Upper lobe of left lung (tissue), 6 donors: Measurements from ENCODE around the gene DOHH. TPM values are rescaled to one million over a fixed set of nuclear protein-coding genes. Genes with fewer than 3 reads are reported as not detected.

Experiments
- ATAC-seq, 2 donors: fragments of 200-7000 bp; cut with Tn5 transposase; one replicate each; pipeline ENCODE4 v1.9.1; 2022; ENCODE audit warnings: mild to moderate bottlenecking in 2 of 2, moderate library complexity in 2 of 2; ENCODE audit not compliant: low FRiP score in 2 of 2
- DNase-seq, 2 donors: peaks; one replicate each; pipeline ENCODE4 v3.0.0-alpha.2; 2019 to 2020
- H3K27ac ChIP-seq, 4 donors: fragments of 200-600 bp; sonication (generic); one replicate each; pipeline ENCODE4 v1.5.1; 2016 to 2019
- H3K27me3 ChIP-seq, 4 donors: fragments of 200-600 bp; sonication (generic); one replicate each; pipeline ENCODE4 v1.5.1; 2017 to 2019
- H3K36me3 ChIP-seq, 4 donors: fragments of 200-600 bp; sonication (generic); one replicate each; pipeline ENCODE4 v1.5.1; 2016 to 2019
- H3K4me1 ChIP-seq, 4 donors: fragments of 200-600 bp; sonication (generic); one replicate each; pipeline ENCODE4 v1.5.1; 2018 to 2019
- H3K4me3 ChIP-seq, 4 donors: fragments of 200-600 bp; sonication (generic); one replicate each; pipeline ENCODE4 v1.5.1; 2017 to 2019; ENCODE audit warnings: mild to moderate bottlenecking in 2 of 4, moderate library complexity in 1 of 4
- H3K9me3 ChIP-seq, 4 donors: fragments of 200-600 bp; sonication (generic); one replicate each; pipeline ENCODE4 v1.5.1; 2018 to 2019
- EP300 ChIP-seq, 4 donors: sonication (generic); formaldehyde crosslinking; IDR thresholded peaks; one replicate each; pipeline ENCODE4 v1.5.1; 2017; ENCODE audit warnings: antibody characterized with exemption in 4 of 4, control low read depth in 2 of 4
- POLR2A ChIP-seq, 4 donors: fragments of 450-650 bp; IDR thresholded peaks; one replicate each; pipeline ENCODE4 v1.5.1; 2016 to 2017; ENCODE audit warnings: antibody characterized with exemption in 4 of 4, mild to moderate bottlenecking in 2 of 4
- POLR2AphosphoS5 ChIP-seq, 2 donors: sonication (generic); formaldehyde crosslinking; IDR thresholded peaks; one replicate each; pipeline ENCODE4 v1.5.1; 2017; ENCODE audit warnings: antibody characterized with exemption in 2 of 2
- WGBS, 2 donors: methylation state at CpG; one replicate each; pipeline ENCODE4 v1.1.5; 2017 to 2018; 5-methylcytosine and 5-hydroxymethylcytosine counted together
- total RNA-seq, 6 donors: library from RNA; depleted of rRNA in 4 of 6; stranded (reverse); fragments of >200 nt in 4 of 6; gene quantifications; one replicate each; pipeline versions ENCODE4 v1.1.0 to v1.2.1, GENCODE V29; 2016 to 2021
- TF ChIP-seq, protein P1 (sequence below), 6 experiments: fragments of 450-650 bp in 4 of 6; fragments of 200-600 bp in 2 of 6; sonication (generic) in 2 of 6; IDR thresholded peaks; one replicate each; pipeline ENCODE4 v1.5.1; 2016 to 2019; ENCODE audit warnings: antibody characterized with exemption in 6 of 6
- donor health status: DM: no; HTN: no; CAD: no; lungs with moderate emphysema.
- donor health status: DM: no; HTN: yes; CAD: no; lungs with severe emphysema.

Gene DOHH
- total RNA-seq, 6 donors from 2014 or later = 13.3 to 26.8 (median 17.3) TPM

DNA sequence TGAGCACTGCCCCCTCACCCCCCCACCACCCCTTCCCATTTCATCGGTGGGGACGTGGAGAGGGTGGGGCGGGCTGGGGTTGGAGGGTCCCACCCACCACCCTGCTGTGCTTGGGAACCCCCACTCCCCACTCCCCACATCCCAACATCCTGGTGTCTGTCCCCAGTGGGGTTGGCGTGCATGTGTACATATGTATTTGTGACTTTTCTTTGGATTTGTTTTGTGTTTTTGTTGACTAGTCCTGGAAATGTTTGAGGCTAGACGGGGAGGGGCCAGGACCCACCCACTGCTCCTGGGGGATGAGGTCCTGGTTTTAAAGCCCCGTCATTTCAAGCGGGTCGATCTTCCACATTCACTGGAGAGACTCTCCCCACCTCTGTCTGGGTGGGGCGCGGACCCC, 35.5 kb upstream of the DOHH start:
- Histone ChIP-seq H3K4me1 (no peaks in the 10 kb centered on the region), H3K27ac (no peak overlapping the region), H3K27me3 (no peaks in the 10 kb centered on the region), H3K36me3 (peaks cover 11 to 82% (median 54%) of the 10 kb centered on the region in 4 donors), H3K9me3 (no peaks in the 10 kb centered on the region), H3K4me3 (no peak overlapping the region)
- DNase-seq = no peak
- 89 to 95% methylated on average over 9 to 10 of the region's 10 CpGs for WGBS, 2 donors
- TF ChIP-seq EP300 (IDR thresholded peaks at IDR 0.05) (no peak), POLR2AphosphoS5 (IDR thresholded peaks at IDR 0.05) (no peak), POLR2A (IDR thresholded peaks at IDR 0.05) (no peak)
- TF ChIP-seq, protein P1, sequence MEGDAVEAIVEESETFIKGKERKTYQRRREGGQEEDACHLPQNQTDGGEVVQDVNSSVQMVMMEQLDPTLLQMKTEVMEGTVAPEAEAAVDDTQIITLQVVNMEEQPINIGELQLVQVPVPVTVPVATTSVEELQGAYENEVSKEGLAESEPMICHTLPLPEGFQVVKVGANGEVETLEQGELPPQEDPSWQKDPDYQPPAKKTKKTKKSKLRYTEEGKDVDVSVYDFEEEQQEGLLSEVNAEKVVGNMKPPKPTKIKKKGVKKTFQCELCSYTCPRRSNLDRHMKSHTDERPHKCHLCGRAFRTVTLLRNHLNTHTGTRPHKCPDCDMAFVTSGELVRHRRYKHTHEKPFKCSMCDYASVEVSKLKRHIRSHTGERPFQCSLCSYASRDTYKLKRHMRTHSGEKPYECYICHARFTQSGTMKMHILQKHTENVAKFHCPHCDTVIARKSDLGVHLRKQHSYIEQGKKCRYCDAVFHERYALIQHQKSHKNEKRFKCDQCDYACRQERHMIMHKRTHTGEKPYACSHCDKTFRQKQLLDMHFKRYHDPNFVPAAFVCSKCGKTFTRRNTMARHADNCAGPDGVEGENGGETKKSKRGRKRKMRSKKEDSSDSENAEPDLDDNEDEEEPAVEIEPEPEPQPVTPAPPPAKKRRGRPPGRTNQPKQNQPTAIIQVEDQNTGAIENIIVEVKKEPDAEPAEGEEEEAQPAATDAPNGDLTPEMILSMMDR (IDR thresholded peaks at IDR 0.05) = no peak
- ATAC-seq = no peak

DNA sequence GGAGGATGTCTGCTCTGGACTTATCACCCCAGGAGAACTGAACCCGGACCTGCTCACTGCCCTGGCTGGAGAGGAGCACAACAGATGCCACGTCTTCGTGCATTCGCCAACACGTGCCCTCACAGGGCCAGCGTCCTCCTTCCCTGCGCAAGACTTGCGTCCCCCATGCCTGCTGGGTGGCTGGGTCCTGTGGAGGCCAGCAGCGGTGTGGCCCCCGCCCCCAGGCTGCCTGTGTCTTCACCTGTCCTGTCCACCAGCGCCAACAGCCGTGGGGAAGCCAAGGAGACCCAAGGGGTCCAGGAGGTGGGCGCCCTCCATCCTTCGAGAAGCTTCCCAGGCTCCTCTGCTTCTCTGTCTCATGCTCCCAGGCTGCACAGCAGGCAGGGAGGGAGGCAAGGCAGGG, 35.1 kb upstream of the DOHH start:
- ATAC-seq = no peak
- Histone ChIP-seq H3K27me3 (no peaks in the 10 kb centered on the region), H3K4me1 (no peaks in the 10 kb centered on the region), H3K27ac (no peak overlapping the region), H3K9me3 (no peaks in the 10 kb centered on the region), H3K36me3 (peaks cover 11 to 86% (median 58%) of the 10 kb centered on the region in 4 donors), H3K4me3 (no peak overlapping the region)
- 93 to 100% methylated on average over 8 to 13 of the region's 14 CpGs for WGBS, 2 donors
- peak in 1 of 2 donors; percentile 72 for DNase-seq
- TF ChIP-seq POLR2AphosphoS5 (IDR thresholded peaks at IDR 0.05) = no peak
- no peak for TF ChIP-seq POLR2A (IDR thresholded peaks at IDR 0.05)
- TF ChIP-seq, protein P1 (IDR thresholded peaks at IDR 0.05) = no peak
- no peak for TF ChIP-seq EP300 (IDR thresholded peaks at IDR 0.05)

GRCh38 chr19:3535235-3535535, 34.7 kb upstream of the DOHH start:
- H3K9me3 ChIP-seq = no peaks in the 10 kb centered on the region
- H3K4me3 ChIP-seq = no peak overlapping the region
- no peak overlapping the region for H3K27ac ChIP-seq
- peaks cover 11 to 87% (median 60%) of the 10 kb centered on the region in 4 donors for H3K36me3 ChIP-seq
- TF ChIP-seq EP300 (IDR thresholded peaks at IDR 0.05) = no peak
- TF ChIP-seq POLR2AphosphoS5 (IDR thresholded peaks at IDR 0.05) = no peak
- TF ChIP-seq, protein P1 (IDR thresholded peaks at IDR 0.05) = no peak
- TF ChIP-seq POLR2A (IDR thresholded peaks at IDR 0.05) = no peak
- H3K27me3 ChIP-seq = no peaks in the 10 kb centered on the region
- ATAC-seq (no peak), DNase-seq (peak in 1 of 2 donors; percentile 75)
- H3K4me1 ChIP-seq = no peaks in the 10 kb centered on the region
- 98% methylated on average over 8 of the region's 9 CpGs; no CpG with 5 or more reads in 1 of the 2 donors for WGBS, 2 donors

DNA sequence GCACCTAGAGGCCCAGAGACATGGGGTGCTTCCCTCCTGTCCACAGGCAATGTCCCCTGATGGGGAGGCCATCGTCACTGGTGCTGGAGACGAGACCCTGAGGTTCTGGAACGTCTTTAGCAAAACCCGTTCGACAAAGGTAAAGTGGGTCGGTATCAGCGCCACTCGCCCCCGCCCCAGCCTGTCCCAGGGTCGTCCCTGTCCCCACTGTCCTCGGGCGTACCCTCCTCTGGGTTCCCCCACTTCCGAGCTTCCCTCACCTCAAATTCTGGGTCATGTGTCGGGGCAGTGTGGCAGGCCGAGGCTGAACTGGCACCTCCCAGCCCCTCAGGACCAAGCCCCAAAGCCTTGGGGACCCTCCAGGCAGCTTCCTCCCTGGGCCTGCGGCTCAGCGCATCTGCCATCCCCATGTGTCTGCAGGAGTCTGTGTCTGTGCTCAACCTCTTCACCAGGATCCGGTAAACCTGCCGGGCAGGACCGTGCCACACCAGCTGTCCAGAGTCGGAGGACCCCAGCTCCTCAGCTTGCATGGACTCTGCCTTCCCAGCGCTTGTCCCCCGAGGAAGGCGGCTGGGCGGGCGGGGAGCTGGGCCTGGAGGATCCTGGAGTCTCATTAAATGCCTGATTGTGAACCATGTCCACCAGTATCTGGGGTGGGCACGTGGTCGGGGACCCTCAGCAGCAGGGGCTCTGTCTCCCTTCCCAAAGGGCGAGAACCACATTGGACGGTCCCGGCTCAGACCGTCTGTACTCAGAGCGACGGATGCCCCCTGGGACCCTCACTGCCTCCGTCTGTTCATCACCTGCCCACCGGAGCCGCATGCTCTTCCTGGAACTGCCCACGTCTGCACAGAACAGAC, 34.1 kb upstream of the DOHH start:
- H3K36me3 ChIP-seq = peaks cover 11 to 85% (median 59%) of the 10 kb centered on the region in 4 donors
- WGBS, 2 donors = 93 to 94% methylated on average over 17 to 37 of the region's 38 CpGs

More for the DNA sequence above, 34.1 kb upstream of the DOHH start:
- DNase-seq (peak in 1 of 2 donors; percentile 80), ATAC-seq (no peak)
- Histone ChIP-seq H3K9me3 (no peaks in the 10 kb centered on the region), H3K27me3 (no peaks in the 10 kb centered on the region), H3K4me3 (no peak overlapping the region), H3K4me1 (no peaks in the 10 kb centered on the region), H3K27ac (no peak overlapping the region)
- TF ChIP-seq POLR2AphosphoS5 (IDR thresholded peaks at IDR 0.05) (no peak), POLR2A (IDR thresholded peaks at IDR 0.05) (no peak), EP300 (IDR thresholded peaks at IDR 0.05) (no peak)
- TF ChIP-seq, protein P1 (IDR thresholded peaks at IDR 0.05) = no peak
